Measurements from ENCODE around the gene ATXN7L1.

Gene ATXN7L1

GRCh38 chr7:105664816-105665525 lies 211.4 kb downstream of the ATXN7L1 start:
- DNase-seq: no peak

- no peak for DNase-seq
Observed at GRCh38 chr7:105662998-105663397, 213.4 kb downstream of the ATXN7L1 start.

- no peak for DNase-seq
Observed at GRCh38 chr7:105661625-105662024, 214.8 kb downstream of the ATXN7L1 start.

GRCh38 chr7:105656922-105657521 lies 219.4 kb downstream of the ATXN7L1 start:
- peak; percentile 23 to 34 for DNase-seq

DNA sequence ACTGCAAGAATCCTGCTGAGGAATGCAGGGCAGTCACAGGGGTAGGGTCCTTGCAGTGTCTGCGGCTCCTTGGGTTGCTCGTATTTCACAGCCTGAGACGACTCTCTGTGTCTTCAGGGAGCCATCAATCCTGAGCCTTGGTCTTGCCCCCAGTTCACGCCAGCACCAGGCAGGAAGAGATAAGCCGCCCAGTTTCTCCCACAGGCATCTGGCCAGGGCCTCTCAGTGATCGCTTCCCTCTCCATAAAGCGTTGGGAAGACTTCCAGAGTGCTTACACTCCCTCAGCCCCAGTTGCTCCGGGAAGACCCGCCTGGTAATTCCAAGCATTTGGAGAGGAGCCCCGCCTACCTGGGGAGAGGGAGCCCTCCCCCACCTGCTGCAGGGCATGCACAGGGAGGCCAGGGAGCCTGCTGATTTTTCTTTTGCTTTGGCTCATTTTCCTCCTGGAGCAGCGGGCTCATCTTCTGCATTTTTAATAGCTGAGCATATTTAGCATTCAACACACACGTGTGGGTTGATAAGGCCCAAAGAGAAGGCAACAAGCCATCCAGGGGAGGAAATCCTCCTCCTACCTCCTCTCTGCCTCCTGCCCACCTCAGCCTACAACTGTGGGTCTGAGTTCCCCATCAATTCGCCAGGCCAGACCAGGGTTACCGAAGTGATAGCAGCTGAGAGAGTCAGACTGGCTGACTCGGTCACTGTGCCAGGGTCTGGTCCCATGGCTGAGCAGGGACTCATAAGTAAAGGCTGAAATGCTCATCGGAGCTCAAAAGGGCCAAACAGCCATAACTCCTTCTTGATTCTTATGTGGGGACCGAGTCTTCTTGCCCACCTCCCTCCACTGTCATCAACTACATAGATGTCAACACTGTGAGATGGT lies 220.7 kb downstream of the ATXN7L1 start:
- DNase-seq: no peak

GRCh38 chr7:105655067-105655466 lies 221.3 kb downstream of the ATXN7L1 start:
- no peak for DNase-seq

- no peak for DNase-seq
Observed at GRCh38 chr7:105654095-105654686, 222.2 kb downstream of the ATXN7L1 start.

DNA sequence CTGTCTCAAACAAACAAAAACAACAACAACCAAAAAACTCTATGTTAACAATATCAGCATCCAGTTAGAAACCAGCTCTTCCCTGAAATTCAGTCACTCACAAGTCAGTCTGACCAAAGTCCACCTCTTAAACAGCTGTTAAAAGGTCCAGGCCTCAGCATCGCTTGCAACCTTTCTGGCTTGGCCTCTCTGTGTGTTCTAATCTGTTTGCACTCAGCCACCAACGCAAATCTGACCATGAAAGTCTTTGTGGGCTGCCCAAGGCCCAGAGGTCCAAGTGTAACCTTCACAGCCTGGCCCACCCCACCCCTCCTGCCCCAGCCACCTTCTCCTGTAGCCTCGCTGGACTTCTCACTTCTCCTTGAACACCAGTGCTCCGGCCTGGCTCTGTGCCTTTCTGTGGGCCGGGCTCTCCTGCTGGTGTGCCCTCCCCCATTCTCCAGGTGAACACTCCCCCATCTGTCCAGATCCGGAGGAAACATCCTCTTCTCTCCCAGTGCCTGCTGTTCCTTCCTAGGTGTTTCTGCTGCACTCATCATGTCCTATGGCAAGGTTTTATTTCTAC lies 222.9 kb downstream of the ATXN7L1 start:
- DNase-seq: no peak

DNA sequence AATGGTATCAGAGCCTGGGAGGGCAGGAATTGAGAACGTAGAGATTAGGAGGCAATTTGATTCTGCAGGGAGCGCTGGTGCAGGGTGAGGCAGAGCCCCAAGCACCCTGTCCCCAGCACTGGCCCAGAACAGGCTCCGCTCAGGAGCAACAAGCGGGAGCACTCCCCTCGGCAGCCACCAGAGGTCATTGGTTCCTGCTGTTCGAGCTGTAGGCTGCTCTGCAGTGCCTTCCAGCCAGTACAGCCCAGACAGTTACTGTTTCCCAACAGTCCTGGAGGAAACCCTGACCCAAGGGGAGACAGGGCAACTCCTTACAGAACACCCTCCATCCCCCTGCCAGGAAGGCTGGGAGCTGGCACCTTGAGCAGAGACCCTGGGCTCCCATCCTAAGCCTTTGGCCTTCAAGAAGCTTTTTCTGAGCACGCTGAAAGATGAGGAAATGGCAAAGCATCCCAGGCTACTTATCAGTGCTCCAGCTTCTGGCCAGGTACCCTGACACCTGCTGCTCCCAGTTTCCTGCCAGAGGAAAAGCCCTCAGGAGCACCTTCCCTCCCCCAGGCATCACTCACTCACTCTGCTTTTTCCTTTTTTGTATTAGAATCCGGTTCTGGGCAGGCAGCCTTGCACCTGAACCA lies 223.9 kb downstream of the ATXN7L1 start:
- peak; percentile 55 to 68 for DNase-seq

DNA sequence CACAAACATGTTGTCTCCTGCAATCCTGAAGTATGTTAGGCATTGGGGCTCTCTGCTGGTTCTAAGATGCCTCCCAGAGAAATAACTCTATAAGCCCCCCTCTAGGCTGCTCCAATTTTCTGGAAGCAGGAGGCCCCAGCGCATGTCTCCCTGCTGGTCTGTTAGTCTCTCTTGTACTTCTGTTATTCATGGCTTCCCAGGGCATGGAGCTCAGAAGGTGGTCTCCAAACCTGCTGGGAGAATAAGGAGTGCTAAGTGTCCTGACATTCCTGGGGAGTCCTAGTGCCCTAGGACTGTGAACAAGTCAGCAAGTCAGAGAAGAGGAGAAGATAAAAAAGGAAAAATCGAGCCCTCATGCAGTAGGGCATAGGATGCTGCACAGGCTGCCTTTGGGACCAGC lies 224.6 kb downstream of the ATXN7L1 start:
- DNase-seq: no peak

GRCh38 chr7:105650382-105650970 lies 225.9 kb downstream of the ATXN7L1 start:
- no peak for DNase-seq

- no peak for DNase-seq
Observed at GRCh38 chr7:105649727-105650381, 226.5 kb downstream of the ATXN7L1 start.

DNA sequence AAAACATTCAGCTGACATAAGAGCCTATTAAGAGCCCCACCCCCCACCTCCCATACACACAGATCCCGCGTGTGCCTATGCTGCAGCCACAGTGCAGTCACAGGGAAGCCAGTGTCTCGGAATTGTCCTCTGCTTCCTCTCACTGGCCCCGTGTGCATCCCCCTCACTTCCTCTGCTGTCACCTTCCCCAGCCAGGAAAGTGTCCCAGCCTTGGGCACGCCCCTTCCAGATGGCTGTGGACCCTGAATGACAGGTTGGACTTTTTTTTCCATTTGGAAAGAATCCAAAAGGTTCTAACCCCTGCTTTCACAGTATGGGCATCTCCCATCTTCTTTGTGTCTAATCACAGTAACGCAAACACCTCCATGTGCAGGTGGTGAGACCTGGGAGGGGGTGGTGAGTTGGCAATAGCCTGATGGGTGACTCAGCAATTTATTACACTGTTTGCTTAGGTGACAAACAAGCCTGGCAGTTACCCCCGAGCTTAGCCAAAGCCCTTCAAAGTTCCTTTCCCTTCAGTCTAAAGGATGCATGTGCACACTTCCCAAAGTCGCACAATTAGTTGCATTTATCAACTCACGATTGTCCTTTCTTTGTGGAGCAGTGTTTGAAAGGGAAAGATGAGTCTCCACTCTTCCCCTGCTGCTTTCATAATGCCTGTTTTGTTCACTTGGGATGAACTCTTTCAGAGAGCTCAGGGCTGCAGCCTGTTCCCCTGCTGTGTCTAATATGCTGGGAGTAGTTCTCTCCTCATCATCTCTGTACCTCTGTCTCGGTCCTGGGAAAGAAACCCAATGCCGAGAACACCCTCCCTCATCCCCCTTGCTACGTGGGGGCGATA lies 227.6 kb downstream of the ATXN7L1 start:
- no peak for DNase-seq

- no peak for DNase-seq
Observed at GRCh38 chr7:105647591-105647990, 228.8 kb downstream of the ATXN7L1 start.

GRCh38 chr7:105644937-105645336 lies 231.5 kb downstream of the ATXN7L1 start:
- DNase-seq: no peak

GRCh38 chr7:105643851-105644250 lies 232.5 kb downstream of the ATXN7L1 start:
- DNase-seq: no peak

- DNase-seq: no peak
Observed at GRCh38 chr7:105643384-105643783, 233.0 kb downstream of the ATXN7L1 start.

DNA sequence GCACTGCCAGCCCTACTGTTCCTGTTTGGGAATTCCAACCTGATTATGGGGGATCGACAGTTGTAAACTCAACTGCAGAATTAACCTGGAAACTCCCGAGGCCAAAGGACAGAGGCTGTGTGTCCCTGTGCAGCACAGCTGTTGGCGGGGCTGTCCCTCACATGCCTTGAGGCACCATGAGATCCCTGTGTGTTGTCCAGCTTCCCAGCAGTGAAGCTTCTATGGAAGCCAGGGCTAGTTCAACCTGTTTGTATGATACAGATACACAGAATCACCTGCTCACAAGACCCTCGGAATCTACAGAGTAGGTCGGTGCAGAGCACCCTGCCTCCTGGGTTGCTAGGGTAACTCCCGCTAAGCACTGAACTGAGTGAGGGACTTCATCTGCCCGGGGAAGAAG lies 234.1 kb downstream of the ATXN7L1 start:
- DNase-seq: no peak

DNA sequence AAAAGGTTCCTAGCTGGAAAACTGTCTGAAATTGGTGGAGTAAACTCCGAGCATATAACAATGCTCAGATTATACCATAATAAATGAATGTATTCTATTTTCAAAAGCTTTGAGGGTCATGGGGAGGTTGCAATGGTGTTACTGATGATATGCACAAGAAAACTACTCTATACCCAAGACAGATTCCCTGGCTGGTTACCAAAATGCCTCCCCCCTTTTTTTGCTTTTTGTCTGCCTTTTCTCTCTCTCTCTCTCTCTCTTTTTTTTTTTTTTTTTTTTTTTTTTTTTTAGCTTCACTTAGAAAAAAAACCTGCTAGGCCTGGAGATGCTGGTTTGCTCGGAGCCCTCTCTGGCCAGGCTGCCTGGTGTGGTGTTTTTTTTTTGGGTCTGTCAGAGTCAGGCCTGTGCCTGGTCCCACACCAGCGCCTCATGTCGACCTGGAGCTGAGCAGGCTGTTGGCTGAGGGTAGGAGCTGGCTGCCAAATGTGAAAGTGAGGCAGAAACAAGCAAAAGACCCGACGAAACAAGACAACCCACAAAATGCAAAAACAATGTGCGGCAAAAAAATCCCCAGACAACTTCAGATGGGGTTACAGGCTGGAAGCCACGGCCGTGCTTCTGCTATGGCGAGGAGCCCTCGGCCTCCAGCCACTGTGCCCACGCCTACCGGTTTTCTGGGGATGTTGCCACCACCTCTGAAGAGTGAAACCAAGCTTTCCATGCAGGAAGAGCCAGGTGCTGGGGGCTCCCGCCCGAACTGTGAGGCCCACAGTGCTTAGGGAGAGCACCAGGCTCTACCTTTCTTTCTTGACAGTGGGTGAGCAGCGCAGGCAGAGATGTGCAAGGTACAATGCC lies 235.2 kb downstream of the ATXN7L1 start:
- no peak for DNase-seq
